Effector memory CD8-positive, alpha-beta T cell (primary cell): ENCODE results near the gene KCNQ1.
A peak's percentile ranks its signal among the peaks of the same experiment; 100 is the strongest.

Source experiments
- ATAC-seq: fragments of 150-1000 bp; cut with Tn5 transposase; replicated peaks from 2 replicates; pipeline ENCODE4 v1.10.0; 2021; ENCODE audit warnings: mild to moderate bottlenecking, moderate library complexity
- DNase-seq, 3 experiments: peaks; one replicate each; pipeline ENCODE4 v3.0.0; 2021
- H3K27ac Mint-ChIP-seq, 2 donors: one replicate each; pipeline ENCODE4 v1.8.0; 2022; ENCODE audit warnings: mild to moderate bottlenecking in 2 of 2, mixed read lengths in 2 of 2, moderate library complexity in 2 of 2
- H3K27me3 Mint-ChIP-seq, 2 donors: one replicate each; pipeline ENCODE4 v1.8.0; 2022; ENCODE audit warnings: mixed read lengths in 2 of 2
- H3K36me3 Mint-ChIP-seq: one replicate; pipeline ENCODE4 v1.8.0; 2022; ENCODE audit warnings: mild to moderate bottlenecking, moderate library complexity, mixed read lengths; ENCODE audit not compliant: insufficient read depth
- H3K4me1 Mint-ChIP-seq, 2 donors: one replicate each; pipeline ENCODE4 v1.8.0; 2022; ENCODE audit warnings: low read depth in 2 of 2, mixed read lengths in 2 of 2
- H3K4me3 Mint-ChIP-seq, 2 donors: one replicate each; pipeline ENCODE4 v1.8.0; 2022; ENCODE audit warnings: mild to moderate bottlenecking in 2 of 2, mixed read lengths in 2 of 2, moderate library complexity in 2 of 2
- H3K9me3 Mint-ChIP-seq, 2 donors: one replicate each; pipeline ENCODE4 v1.8.0; 2022; ENCODE audit warnings: mixed read lengths in 2 of 2

The KCNQ1 gene

DNA sequence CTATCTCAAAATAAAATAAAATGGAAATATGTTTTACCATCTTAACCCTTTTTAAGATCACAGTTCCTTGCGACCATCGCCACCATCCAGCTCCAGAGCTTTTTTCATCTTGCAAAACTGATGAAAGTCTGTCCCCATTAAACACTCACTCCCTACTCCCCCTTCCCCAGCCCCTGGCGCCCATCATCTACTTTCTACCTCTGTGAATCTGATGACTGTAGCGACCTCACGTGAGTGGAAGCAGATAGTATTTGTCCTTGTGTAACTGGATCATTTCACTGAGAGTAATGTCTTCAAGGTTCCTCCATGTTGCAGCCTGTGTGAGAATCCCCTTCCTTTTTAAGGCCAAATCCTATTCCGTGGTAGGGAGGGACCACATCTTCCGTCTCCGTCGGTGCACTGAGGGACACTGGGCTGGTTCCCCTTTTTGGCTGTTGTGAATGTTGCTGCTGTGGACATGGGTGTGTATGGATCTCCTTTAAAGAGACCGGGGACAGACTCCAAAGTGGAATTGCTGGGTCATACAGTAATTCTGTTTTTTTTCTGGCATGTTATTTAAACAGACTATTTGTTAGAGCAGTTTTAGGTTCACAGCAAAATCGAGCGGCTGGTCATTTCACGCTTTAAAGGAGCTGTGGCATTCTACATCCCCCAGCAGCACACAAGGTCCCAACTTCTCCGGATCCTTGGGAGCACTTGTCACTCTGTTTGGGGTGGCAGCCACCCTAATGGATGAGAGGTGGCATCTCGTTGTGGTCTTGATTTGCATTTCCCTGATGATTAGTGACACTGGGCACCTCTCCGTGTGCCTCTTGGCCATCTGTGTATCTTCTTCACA, 120.0 kb downstream of the KCNQ1 start:
- H3K27ac Mint-ChIP-seq = no peak overlapping the region
- peaks cover 3% of the 10 kb centered on the region for H3K36me3 Mint-ChIP-seq
- no peak for DNase-seq

DNA sequence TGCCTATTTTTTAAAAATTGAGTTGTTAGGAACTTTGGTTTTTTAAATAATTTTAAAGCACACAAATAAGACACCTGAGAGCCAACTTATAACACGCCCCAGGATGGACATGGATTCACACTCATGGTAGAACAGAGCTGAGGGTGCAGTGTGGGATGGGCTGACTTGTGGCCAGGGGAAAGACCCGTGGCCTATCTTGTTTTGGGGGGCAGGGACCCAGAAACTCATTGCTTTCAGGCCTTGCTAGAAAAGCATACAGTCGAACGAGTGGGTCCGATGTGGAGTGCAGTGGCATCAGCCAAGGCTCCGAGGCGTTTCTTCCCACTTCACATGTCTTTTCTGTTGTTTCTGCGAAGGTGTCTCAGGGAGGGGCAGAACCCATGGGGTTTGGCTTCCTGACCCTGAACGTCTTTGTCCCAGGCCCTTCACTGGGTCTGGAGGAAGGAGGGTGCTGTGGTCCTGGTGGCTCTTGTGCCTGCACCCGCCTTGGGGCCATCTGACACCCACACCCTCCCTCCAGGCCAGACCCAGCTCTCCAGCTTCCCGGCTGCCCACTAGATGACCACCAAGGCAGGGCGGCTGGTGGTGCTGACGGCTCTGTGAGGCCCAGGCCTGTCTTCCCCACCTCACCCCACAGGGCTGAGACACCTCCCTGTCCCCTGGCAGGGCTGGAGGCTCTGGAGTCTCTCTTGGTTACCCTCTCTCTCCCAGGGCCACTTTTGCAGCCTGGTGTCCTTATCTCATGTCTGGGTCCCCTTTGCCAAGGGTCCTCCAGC, 120.8 kb downstream of the KCNQ1 start:
- Mint-ChIP-seq H3K27me3 (no peaks in the 10 kb centered on the region), H3K27ac (no peak overlapping the region)
- DNase-seq = no peak

More for the DNA sequence above, 120.0 kb downstream of the KCNQ1 start:
- ATAC-seq = no peak
- peaks cover 0 to 2% of the 10 kb centered on the region in 2 donors for H3K4me1 Mint-ChIP-seq
- H3K27me3 Mint-ChIP-seq = no peaks in the 10 kb centered on the region
- no peak overlapping the region for H3K4me3 Mint-ChIP-seq
- no peaks in the 10 kb centered on the region for H3K9me3 Mint-ChIP-seq

DNA sequence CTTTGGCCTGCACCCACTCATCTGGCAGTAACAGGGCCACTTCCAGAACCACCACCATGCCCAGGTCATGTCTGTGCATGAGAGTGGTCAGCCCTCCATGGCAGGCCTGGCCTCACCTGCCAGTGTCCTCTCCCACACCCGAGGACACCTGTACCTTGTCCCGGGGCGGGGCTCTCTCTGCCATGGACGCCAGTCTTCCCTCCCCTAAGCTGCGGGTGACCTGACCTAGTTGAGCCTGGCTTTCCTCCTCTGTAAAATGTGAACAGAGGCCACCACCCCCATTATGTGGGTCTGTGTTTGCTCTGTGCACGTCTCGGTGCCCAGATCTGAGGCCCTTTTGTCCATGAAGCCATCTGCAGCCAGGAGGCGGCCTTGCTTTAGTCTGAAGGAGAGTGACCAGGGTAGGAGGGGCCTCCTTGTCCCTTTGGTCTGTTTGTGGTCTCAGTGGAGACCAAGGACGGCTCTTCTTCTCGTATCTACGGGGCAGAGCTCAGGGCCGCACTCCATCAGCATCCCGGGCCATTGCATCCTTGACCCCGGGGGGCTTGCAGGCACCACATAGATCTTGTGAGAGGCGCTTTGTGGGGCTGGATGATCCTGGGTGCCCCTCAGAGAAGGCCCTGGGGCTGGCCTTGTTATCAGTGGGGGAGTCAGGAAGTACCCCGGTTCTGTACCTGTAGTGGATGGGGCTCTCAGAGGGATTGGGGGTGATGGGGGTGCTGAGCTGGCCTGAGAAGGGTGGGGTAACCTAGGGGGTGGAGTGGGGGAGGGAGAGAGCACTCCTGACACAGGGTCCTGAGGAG, 121.6 kb downstream of the KCNQ1 start:
- Mint-ChIP-seq H3K9me3 (no peaks in the 10 kb centered on the region), H3K4me1 (peaks cover 0 to 2% of the 10 kb centered on the region in 2 donors), H3K36me3 (no peaks in the 10 kb centered on the region), H3K27me3 (no peaks in the 10 kb centered on the region), H3K4me3 (no peak overlapping the region), H3K27ac (peak overlapping the region in 1 of 2 donors; percentile 34)
- no peak for ATAC-seq
- no peak for DNase-seq

More for the DNA sequence above, 120.8 kb downstream of the KCNQ1 start:
- ATAC-seq = no peak
- Mint-ChIP-seq H3K4me3 (no peak overlapping the region), H3K36me3 (peaks cover 1% of the 10 kb centered on the region), H3K4me1 (peaks cover 0 to 2% of the 10 kb centered on the region in 2 donors), H3K9me3 (no peaks in the 10 kb centered on the region)

DNA sequence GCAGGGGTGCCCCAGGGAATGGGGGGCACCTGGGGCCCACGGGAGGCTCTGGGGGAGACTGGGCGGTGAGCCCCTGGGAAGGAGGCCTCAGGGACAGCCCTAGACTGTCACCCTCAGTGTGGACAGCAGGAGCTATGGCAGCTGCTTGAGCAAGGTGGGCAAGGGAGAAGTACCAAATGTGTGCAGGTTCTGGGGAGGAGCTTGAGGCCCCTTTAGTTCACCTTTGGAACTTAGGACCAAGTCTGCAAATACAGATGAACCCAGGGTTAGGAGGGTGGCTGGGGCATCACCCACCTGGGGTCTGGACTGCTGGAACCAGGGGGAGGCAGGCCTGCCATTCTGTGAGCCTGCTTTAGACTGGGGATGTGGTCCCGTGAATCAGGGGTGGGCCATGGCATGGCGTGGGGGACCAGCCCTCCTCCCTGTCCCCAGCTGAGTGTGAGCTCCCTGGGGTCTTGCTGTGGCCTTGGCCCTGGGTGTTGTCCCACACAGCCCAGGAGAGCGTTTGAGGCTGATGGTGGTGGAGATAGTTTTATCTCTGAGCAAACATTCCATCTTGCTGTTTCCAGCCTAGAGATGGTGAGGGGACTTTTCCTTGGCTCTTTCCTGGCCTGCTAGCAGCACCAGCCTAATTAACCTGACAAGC, 122.3 kb downstream of the KCNQ1 start:
- H3K27me3 Mint-ChIP-seq = no peaks in the 10 kb centered on the region
- peak overlapping the region in 1 of 2 donors; percentile 34 for H3K27ac Mint-ChIP-seq
- DNase-seq (no peak), ATAC-seq (no peak)
- H3K4me3 Mint-ChIP-seq = no peak overlapping the region
- H3K4me1 Mint-ChIP-seq = peaks cover 0 to 2% of the 10 kb centered on the region in 2 donors
- H3K9me3 Mint-ChIP-seq = no peaks in the 10 kb centered on the region
- no peaks in the 10 kb centered on the region for H3K36me3 Mint-ChIP-seq

DNA sequence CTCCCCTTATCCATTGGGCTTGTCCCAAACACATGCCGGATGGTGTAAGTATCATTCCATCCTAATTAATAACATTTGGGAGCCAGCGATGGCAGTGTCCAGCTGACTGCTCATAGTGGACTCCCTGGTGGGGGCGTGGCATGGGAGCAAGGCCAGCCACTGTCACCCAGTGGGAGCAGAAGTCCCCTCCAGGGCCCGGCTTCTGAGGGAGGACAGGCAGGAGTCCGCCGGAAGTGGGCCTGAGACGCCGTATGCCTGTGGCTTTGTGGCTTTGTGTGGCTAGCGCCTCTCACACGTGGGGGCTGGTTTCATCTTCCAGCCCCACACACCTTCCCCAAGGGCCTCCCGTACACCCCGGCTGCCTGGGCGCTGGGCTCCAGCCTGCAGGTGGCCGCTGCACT, 124.5 kb downstream of the KCNQ1 start:
- peaks cover 0 to 2% of the 10 kb centered on the region in 2 donors for H3K4me1 Mint-ChIP-seq
- no peak overlapping the region for H3K27ac Mint-ChIP-seq
- no peaks in the 10 kb centered on the region for H3K9me3 Mint-ChIP-seq
- no peaks in the 10 kb centered on the region for H3K27me3 Mint-ChIP-seq
- H3K36me3 Mint-ChIP-seq = no peaks in the 10 kb centered on the region
- DNase-seq (no peak), ATAC-seq (no peak)
- no peak overlapping the region for H3K4me3 Mint-ChIP-seq

DNA sequence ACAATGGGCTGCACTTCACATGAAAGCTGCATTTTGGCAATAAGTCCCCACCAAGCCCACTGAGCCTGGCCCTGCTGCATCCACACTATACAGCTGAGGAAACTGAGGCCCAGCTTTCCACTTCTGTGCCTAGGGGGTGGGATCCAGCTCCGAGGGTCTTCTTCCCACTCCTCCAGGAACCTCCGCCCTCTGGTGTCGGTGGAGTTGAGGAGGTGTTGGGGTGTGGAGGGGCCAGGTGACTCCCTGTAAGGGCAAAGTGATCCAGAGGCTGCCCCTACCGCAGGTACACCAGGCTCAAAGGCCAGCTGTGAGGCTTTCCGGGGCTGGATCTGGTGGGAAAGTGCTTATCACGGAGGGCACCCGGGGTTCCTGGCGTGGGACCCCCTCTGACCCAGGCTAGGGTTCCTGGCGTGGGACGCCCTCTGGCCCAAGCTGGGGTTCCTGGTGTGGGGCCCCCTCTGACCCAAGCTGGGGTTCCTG, 125.0 kb downstream of the KCNQ1 start:
- no peaks in the 10 kb centered on the region for H3K36me3 Mint-ChIP-seq
- no peak overlapping the region for H3K27ac Mint-ChIP-seq
- DNase-seq (no peak), ATAC-seq (no peak)
- no peaks in the 10 kb centered on the region for H3K27me3 Mint-ChIP-seq
- H3K4me3 Mint-ChIP-seq = no peak overlapping the region
- peaks cover 0 to 2% of the 10 kb centered on the region in 2 donors for H3K4me1 Mint-ChIP-seq
- no peaks in the 10 kb centered on the region for H3K9me3 Mint-ChIP-seq

DNA sequence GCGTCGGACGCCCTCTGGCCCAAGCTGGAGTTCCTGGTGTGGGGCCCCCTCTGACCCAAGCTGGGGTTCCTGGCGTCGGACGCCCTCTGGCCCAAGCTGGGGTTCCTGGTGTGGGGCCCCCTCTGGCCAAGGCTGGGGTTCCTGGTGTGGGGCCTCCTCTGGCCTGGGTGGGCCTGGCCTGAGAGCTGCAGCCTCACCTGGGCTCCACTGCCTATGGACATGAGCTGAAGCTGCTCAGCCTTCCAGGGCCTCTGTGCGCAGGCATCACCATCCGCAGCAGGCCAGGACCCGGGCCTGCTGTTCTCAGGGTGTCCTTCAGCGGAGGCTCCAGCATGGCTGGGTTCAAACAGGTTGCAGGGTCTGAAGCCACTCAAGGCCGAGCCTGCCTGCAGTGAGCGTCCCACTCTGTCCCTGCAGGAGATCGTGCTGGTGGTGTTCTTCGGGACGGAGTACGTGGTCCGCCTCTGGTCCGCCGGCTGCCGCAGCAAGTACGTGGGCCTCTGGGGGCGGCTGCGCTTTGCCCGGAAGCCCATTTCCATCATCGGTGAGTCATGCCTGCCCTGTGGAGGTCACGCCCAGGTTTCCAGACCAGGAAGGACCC, 125.5 kb downstream of the KCNQ1 start:
- Mint-ChIP-seq H3K27ac (no peak overlapping the region), H3K9me3 (no peaks in the 10 kb centered on the region), H3K27me3 (no peaks in the 10 kb centered on the region), H3K4me1 (peaks cover 0 to 2% of the 10 kb centered on the region in 2 donors), H3K4me3 (no peak overlapping the region), H3K36me3 (no peaks in the 10 kb centered on the region)
- no peak for ATAC-seq
- DNase-seq = no peak

DNA sequence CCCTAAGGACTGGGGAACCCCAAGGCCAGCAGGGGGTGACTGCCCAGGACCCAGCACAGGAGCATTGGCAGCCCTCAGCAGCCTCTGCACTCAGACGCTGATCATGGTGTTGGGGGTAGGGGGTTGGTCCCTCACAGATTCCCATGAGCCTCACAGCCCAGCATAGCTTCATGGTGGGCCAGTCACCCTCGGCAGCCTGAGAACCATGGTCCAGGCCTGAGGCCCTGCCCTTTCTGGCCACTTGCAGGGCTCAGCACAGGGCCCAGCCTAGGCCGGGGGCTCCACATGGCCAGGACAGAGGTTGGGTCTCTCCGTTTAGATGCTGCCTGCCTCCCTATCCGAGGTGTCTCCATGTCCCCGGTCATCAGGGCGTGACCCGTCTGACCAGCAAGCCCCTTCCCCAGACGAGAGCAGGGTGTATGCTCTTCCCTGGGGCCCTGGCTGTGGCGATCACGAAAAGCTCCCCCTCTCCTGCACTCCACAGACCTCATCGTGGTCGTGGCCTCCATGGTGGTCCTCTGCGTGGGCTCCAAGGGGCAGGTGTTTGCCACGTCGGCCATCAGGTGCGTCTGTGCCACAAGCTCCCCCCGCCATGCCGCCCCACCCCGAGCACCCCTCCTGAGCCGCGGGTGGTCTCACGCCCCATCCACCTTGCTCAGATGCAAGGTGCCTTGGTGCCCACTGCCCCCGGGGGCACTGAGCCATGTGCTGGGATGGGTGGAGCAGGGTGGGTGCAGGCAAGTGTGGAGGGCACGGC, 126.2 kb downstream of the KCNQ1 start:
- DNase-seq (no peak), ATAC-seq (no peak)
- peaks cover 0 to 2% of the 10 kb centered on the region in 2 donors for H3K4me1 Mint-ChIP-seq
- H3K27me3 Mint-ChIP-seq = no peaks in the 10 kb centered on the region
- H3K9me3 Mint-ChIP-seq = no peaks in the 10 kb centered on the region
- no peak overlapping the region for H3K4me3 Mint-ChIP-seq
- H3K36me3 Mint-ChIP-seq = no peaks in the 10 kb centered on the region
- no peak overlapping the region for H3K27ac Mint-ChIP-seq

DNA sequence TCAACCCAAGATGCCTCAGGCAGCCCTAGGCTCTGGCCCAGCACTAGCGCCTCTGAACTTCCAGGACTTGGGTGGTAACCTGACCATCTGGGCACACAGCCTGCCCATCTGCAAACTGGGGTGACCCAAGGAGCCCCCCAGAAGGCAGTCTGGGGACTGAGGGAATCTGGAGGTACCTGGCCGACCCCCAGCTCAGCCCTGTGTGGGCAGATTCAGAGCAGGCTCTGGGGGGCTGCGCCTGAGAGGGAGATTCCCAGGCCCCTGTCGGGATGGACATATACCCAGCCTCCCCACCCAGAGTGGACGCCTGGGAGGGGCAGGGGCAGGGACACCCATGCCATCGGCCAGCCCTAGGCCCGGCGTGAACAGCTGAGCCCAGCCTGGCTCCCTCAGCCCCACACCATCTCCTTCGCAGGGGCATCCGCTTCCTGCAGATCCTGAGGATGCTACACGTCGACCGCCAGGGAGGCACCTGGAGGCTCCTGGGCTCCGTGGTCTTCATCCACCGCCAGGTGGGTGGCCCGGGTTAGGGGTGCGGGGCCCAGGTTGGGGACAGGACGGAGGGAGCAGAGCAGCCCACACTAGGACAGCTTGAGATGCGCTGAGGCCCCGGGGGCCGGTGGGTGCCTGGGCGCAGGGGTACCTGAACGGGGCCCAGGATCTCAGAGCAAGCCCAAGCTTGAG, 126.9 kb downstream of the KCNQ1 start:
- H3K36me3 Mint-ChIP-seq = no peaks in the 10 kb centered on the region
- no peak overlapping the region for H3K4me3 Mint-ChIP-seq
- no peaks in the 10 kb centered on the region for H3K27me3 Mint-ChIP-seq
- no peak for DNase-seq
- peaks cover 0 to 2% of the 10 kb centered on the region in 2 donors for H3K4me1 Mint-ChIP-seq
- no peak overlapping the region for H3K27ac Mint-ChIP-seq
- H3K9me3 Mint-ChIP-seq = no peaks in the 10 kb centered on the region
- ATAC-seq = no peak

DNA sequence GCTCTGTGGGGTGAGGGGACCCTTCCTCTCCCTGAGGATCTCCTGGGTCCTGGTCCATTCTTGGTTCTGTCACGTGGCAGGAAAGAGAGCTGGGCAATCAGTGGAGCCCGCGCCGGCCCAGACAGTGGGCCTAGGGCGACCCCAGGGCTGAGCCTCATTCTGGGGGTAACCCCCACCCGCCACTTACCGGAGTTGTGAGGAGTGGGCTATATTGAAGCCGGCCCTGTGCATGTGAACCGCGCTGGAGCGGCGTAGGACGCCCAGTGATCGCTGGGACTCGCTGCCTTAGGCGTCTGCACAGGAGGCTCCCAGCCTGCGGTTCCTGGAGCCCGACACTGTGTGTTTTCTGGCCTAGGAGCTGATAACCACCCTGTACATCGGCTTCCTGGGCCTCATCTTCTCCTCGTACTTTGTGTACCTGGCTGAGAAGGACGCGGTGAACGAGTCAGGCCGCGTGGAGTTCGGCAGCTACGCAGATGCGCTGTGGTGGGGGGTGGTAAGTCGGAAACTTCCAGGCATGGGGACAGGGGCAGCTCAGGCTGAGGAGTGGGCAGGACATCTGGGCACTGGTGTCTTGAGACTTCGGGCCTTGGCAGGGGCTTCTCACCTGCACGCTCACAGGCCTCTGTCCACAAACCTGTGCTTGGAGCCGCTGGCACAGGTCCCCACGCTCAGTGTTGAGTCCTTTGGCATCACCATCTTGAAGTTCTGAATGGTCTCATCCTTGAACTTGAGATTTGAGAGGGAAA, 127.9 kb downstream of the KCNQ1 start:
- DNase-seq = no peak
- Mint-ChIP-seq H3K36me3 (no peaks in the 10 kb centered on the region), H3K4me3 (no peak overlapping the region), H3K27me3 (no peaks in the 10 kb centered on the region), H3K4me1 (peaks cover 0 to 2% of the 10 kb centered on the region in 2 donors), H3K9me3 (no peaks in the 10 kb centered on the region), H3K27ac (no peak overlapping the region)
- ATAC-seq = no peak
